ENCODE results near the gene ATR. TPM values are rescaled to one million over a fixed set of nuclear protein-coding genes. Genes with fewer than 3 reads are reported as not detected.
"Not testable (repeated sequence)": the region's sequence is repeated elsewhere in the genome, so short reads cannot be mapped to it uniquely, and the experiment has no call there.

Gene ATR
- polyA plus RNA-seq, 2 of the 4 experiments (the other 2 are of a cell fraction): 13.9 to 36.2 TPM

GRCh38 chr3:142429582-142429981 is 149.0 kb downstream of the ATR start (continued):
- no peak for TF ChIP-seq HOXB13 (CRISPR knock-in tag; IDR thresholded peaks at IDR 0.05; ENCODE audit: low read depth)

- POLR2A ChIA-PET: no interaction called here
- Histone ChIP-seq H3K4me1 (no peaks in the 10 kb centered on the region), H3K4me3 (no peak overlapping the region), H3K9me3 (no peaks in the 10 kb centered on the region), H3K4me2 (no peak overlapping the region), H3K27ac (no peak overlapping the region)
- ATAC-seq: no peak
- no peak for DNase-seq (ENCODE audit: low read depth in 1 of 2, low spot score in 1 of 2)
- CTCF ChIA-PET: no interaction called here
- no peak for FAIRE-seq
- TF ChIP-seq SMC3 (IDR thresholded peaks at IDR 0.05): no peak
- WGBS (ENCODE audit: missing lambda C conversion rate): 90% methylated on average over 1 of the region's 1 CpG
Observed at GRCh38 chr3:142424754-142425153, 153.8 kb downstream of the ATR start.

DNA sequence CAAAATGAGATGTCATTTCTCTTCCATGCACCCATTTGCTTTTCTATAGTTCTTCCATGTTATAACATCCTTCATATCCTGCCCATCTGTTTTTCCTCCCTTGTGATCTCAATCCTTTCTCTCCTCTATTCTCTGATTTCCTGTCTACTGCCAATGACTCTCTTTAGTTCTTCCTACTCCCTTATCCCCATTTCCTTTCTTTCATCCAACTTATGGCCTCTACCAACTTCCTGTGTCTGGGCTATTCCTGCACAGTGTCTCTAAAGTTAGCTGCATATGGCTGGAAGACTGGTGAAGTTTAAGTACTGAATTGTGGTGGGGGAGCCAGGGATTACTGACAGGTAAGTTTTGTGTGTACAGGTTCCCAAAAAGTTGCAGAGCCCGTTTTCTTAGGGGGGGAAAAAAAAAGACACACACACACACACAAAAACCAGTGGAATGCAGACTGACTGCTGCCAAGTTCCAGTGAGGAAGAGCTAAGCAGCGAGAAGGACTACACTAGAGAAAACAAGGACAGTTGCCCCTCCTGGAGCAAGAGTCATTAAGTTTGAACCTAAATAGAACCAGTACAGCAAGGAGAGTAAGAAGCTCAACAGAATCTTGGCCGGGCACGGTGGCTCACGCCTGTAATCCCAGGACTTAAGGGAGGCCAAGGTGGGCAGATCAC is 159.5 kb downstream of the ATR start:
- Histone ChIP-seq H3K27ac (no peak overlapping the region), H3K4me3 (no peak overlapping the region), H3K4me2 (no peak overlapping the region), H3K4me1 (peaks cover 6% of the 10 kb centered on the region; the same call in 2 of the 3 replicates), H3K9me3 (no peaks in the 10 kb centered on the region)
- 90% methylated on average over 5 of the region's 5 CpGs for WGBS (ENCODE audit: missing lambda C conversion rate)
- CTCF ChIA-PET: no interaction called here
- POLR2A ChIA-PET: interaction anchor here (0.6 kb wide), 1 partner anchor 113 kb away, joined by 3 read pairs; no protein-coding TSS in a partner anchor
- no peak for DNase-seq (ENCODE audit: low read depth in 1 of 2, low spot score in 1 of 2)
- no peak for FAIRE-seq
- TF ChIP-seq PBX3 (IDR thresholded peaks at IDR 0.05) (no peak), MYC (IDR thresholded peaks at IDR 0.05; ENCODE audit: borderline replicate concordance, low read length) (no peak), TP53 (CRISPR knock-in tag; IDR thresholded peaks at IDR 0.05) (no peak), CBX2 (IDR thresholded peaks at IDR 0.05; ENCODE audit: borderline replicate concordance, low read depth) (no peak), GATA3 (IDR thresholded peaks at IDR 0.05; ENCODE audit: borderline replicate concordance) (no peak), NR3C1 (IDR thresholded peaks at IDR 0.05) (no peak), ATOH8 (CRISPR knock-in tag; IDR thresholded peaks at IDR 0.05; ENCODE audit: low read depth) (no peak)
- ATAC-seq: no peak

DNA sequence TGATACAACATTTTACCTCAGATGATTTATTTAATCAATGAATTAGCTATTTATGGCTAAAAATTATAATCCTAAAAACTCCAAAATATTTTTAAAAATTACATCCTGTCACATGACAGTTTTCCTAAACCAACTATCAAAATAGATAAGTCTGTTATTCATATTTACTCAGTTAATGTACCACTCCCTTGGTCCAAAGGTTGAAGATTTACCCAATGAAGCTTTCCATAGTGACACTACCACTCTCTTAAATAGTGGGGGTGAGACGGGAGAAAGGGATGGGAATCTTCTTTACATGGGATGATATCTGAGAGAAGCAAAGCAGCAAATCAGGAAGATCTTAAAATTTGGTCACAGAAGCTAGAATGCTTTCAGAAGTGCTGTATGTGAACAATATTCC is 161.2 kb downstream of the ATR start:
- POLR2A ChIA-PET: no interaction called here
- Histone ChIP-seq H3K4me3 (no peak overlapping the region), H3K9me3 (no peaks in the 10 kb centered on the region), H3K4me1 (peaks cover 6% of the 10 kb centered on the region; the same call in 2 of the 3 replicates), H3K27ac (no peak overlapping the region), H3K4me2 (peak overlapping the region; percentile 15; the same call in 1 of the 3 replicates)
- TF ChIP-seq MAFK (IDR thresholded peaks at IDR 0.05; ENCODE audit: partially characterized antibody) (peak; percentile 41), EP300 (IDR thresholded peaks at IDR 0.05) (no peak)
- WGBS (ENCODE audit: missing lambda C conversion rate): 64% methylated on average over 1 of the region's 1 CpG
- FAIRE-seq (no peak), ATAC-seq (no peak), DNase-seq (ENCODE audit: low read depth in 1 of 2, low spot score in 1 of 2) (no peak)
- CTCF ChIA-PET: interaction anchor here (0.9 kb wide), 1 partner anchor 411 kb away, joined by 3 read pairs; no protein-coding TSS in a partner anchor

GRCh38 chr3:142400537-142400936 is 178.0 kb downstream of the ATR start:
- 83% methylated on average over 7 of the region's 7 CpGs for WGBS (ENCODE audit: missing lambda C conversion rate)
- H3K9me3 ChIP-seq; H3K4me1 ChIP-seq; H3K27ac ChIP-seq; DNase-seq (ENCODE audit: low read depth in 1 of 2, low spot score in 1 of 2); ATAC-seq; CTCF ChIA-PET; H3K4me3 ChIP-seq; FAIRE-seq; POLR2A ChIA-PET: not testable (repeated sequence)
- H3K4me2 ChIP-seq: peak overlapping the region; percentile 15; the same call in 1 of the 3 replicates

Small RNA genes within 50 kb of the gene (small RNA-seq; reads per million reads assigned to genes)
- 0 to 1.7 (median 0.26) reads per million in 6 experiments for gene RNA5SP143
- gene RNU1-100P: 0 to 1.3 (median 0) reads per million in 6 experiments
- 0 reads per million in 6 experiments for gene RNU6-1294P

Other genes starting within 250 kb of the ATR start
- 22.6 and 24.6 TPM in 2 replicates for gene XRN1, start 130.7 kb downstream of the ATR start, polyA plus RNA-seq (2011; rRNA removed)
- 3.5 to 4.2 TPM (median 3.9 TPM) in 3 replicates for gene XRN1, start 130.7 kb downstream of the ATR start, polyA plus RNA-seq (2017; fragmentation: RNase III; extraction: RNeasy Plus Mini Kit Qiagen cat#74134 plus additional on column Dnase treatment)
- 73.7 and 78.1 TPM in 2 replicates for gene PLS1, start 17.7 kb upstream of the ATR start, polyA plus RNA-seq (2011; rRNA removed)
- gene PLS1, start 17.7 kb upstream of the ATR start, polyA plus RNA-seq (2017; fragmentation: RNase III; extraction: RNeasy Plus Mini Kit Qiagen cat#74134 plus additional on column Dnase treatment): 18.0 to 18.5 TPM (median 18.3 TPM) in 3 replicates
- gene TRPC1, start 145.3 kb upstream of the ATR start, polyA plus RNA-seq (2011; rRNA removed): 26.1 and 32.2 TPM in 2 replicates
- gene TRPC1, start 145.3 kb upstream of the ATR start, polyA plus RNA-seq (2017; fragmentation: RNase III; extraction: RNeasy Plus Mini Kit Qiagen cat#74134 plus additional on column Dnase treatment): 10.1 to 11.8 TPM (median 10.3 TPM) in 3 replicates